Measurements from ENCODE around the gene CDC20. TPM values are rescaled to one million over a fixed set of nuclear protein-coding genes. Genes with fewer than 3 reads are reported as not detected.

CDC20 gene
- total and polyA plus RNA-seq, 2 donors (not counting 1 experiment from before 2014, with no cell fraction given), result 1.1 to 1.5 TPM

DNA sequence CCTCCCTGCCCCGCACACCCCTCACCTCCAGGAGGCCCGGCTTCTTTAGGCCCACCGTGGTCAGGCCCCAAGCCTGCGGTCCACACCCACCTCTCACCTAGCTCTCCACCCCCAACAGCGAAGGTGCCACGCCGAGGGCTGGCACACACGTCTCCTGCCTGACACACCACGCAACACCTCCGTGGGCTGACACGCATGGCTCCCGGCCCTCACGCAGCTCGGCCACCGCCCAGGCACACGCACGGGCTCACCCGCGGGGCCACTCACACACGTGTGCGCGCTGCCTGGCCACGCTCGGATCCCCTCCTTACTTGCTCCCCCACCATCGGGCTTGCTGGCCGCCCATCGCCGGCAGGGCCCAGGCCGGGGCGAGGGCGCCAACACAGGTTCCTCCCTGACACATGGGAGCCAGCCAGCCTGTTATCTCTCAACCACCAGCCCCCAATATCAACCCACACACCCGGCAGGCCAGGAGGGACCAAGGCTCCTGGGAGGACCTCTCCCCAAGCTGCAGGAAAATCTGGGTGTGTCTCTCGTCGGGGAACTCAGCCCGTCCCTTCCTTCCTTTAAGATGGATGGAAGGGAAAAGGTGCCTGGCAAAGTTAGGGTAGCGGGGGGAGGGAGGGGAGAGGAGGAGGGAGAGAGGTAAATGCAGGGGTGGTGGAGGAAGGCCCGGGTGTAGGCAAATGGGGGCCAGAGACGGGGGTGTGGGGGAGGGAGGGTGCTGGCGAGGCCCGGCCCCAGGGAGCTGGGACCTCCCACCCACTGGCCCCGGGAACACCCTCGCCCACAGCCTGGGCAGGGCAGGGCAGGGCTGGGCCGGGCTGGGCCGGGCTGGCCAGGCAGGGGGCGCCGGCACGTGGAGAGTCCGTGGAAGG, 8.5 kb downstream of the CDC20 start:
- 1% methylated on average over 46 of the region's 48 CpGs for WGBS (ENCODE audit: insufficient coverage)
- peaks cover 52% of the 10 kb centered on the region for H3K79me2 ChIP-seq (ENCODE audit: control insufficient read depth, insufficient read depth, low read length)
- H3K4me3 ChIP-seq (ENCODE audit: control extremely low read depth in 1 of 5, extremely low read depth in 1 of 5, insufficient read depth in 1 of 5, low read depth in 2 of 5, low read length in 4 of 5), result peak overlapping the region; percentile 64 to 90 (median 81)
- ChIA-PET POLR2A (interaction anchor here (0.5 to 2.5 kb wide), 9 partner anchors 9 to 600 kb away, joined by 3 to 34 read pairs (median 3); partner anchors contain the start of genes C1orf50, CDC20, KDM4A and MED8), CTCF (interaction anchor here (0.9 to 2.5 kb wide), 9 partner anchors 9 to 294 kb away, joined by 3 to 14 read pairs (median 6); partner anchors contain the start of genes MED8 and SZT2)
- Mint-ChIP-seq H3K27me3 (no peaks in the 10 kb centered on the region), H3K4me3 (peak overlapping the region; percentile 93), H3K27ac (peak overlapping the region; percentile 94), H3K4me1 (peaks cover 45% of the 10 kb centered on the region), H3K9me3 (ENCODE audit: insufficient read depth) (no peaks in the 10 kb centered on the region)
- H3K4me1 ChIP-seq (ENCODE audit: control insufficient read depth in 2 of 2, insufficient read depth in 2 of 2, low read length in 2 of 2), result peaks cover 18 to 26% of the 10 kb centered on the region in 2 donors
- TF ChIP-seq, protein P1, sequence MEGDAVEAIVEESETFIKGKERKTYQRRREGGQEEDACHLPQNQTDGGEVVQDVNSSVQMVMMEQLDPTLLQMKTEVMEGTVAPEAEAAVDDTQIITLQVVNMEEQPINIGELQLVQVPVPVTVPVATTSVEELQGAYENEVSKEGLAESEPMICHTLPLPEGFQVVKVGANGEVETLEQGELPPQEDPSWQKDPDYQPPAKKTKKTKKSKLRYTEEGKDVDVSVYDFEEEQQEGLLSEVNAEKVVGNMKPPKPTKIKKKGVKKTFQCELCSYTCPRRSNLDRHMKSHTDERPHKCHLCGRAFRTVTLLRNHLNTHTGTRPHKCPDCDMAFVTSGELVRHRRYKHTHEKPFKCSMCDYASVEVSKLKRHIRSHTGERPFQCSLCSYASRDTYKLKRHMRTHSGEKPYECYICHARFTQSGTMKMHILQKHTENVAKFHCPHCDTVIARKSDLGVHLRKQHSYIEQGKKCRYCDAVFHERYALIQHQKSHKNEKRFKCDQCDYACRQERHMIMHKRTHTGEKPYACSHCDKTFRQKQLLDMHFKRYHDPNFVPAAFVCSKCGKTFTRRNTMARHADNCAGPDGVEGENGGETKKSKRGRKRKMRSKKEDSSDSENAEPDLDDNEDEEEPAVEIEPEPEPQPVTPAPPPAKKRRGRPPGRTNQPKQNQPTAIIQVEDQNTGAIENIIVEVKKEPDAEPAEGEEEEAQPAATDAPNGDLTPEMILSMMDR (IDR thresholded peaks at IDR 0.05), result no peak
- TF ChIP-seq EZH2 (IDR thresholded peaks at IDR 0.05; ENCODE audit: borderline replicate concordance, insufficient read depth, low read depth, low read length, poor library complexity, severe bottlenecking), result no peak
- H3K9me3 ChIP-seq (ENCODE audit: control extremely low read depth in 1 of 3, control insufficient read depth in 2 of 3, insufficient read depth in 1 of 3, low read length in 2 of 3), result no peaks in the 10 kb centered on the region
- peak overlapping the region; percentile 87 for H2AFZ ChIP-seq (ENCODE audit: insufficient read depth, low read depth, low read length, poor library complexity, severe bottlenecking)
- H3K36me3 ChIP-seq (replicated peaks in 1 of 2; ENCODE audit: control extremely low read depth in 1 of 2, control insufficient read depth in 1 of 2, extremely low read depth in 1 of 2, insufficient read depth in 2 of 2, low read length in 1 of 2), result peaks cover 0 to 30% of the 10 kb centered on the region in 2 experiments
- H3K27ac ChIP-seq (ENCODE audit: low read length in 2 of 2), result peak overlapping the region; percentile 56 to 96
- intact Hi-C loops (cut with micrococcal nuclease), result loop anchor here (5.0 to 10.0 kb wide), 4 partner anchors 285 to 665 kb away; partner anchors contain the start of genes C1orf50, KDM4A, P3H1 and SLC2A1
- no peaks in the 10 kb centered on the region for H3K27me3 ChIP-seq (replicated peaks in 1 of 4; ENCODE audit: control extremely low read depth in 1 of 4, control insufficient read depth in 3 of 4, insufficient read depth in 4 of 4, low read length in 3 of 4)
- peaks cover 32% of the 10 kb centered on the region for H4K20me1 ChIP-seq (ENCODE audit: control insufficient read depth, insufficient read depth, low read length, poor library complexity, severe bottlenecking)
- DNase-seq, result peak; percentile 62
- peak overlapping the region; percentile 86 for H3K9ac ChIP-seq (ENCODE audit: low read length)
- peak; percentile 40 for ATAC-seq (ENCODE audit: low read depth)
- H3K4me2 ChIP-seq (replicated peaks; ENCODE audit: low read depth, low read length, poor library complexity, severe bottlenecking), result peak overlapping the region; percentile 100
